ENCODE results near the gene NFATC1.

DNA sequence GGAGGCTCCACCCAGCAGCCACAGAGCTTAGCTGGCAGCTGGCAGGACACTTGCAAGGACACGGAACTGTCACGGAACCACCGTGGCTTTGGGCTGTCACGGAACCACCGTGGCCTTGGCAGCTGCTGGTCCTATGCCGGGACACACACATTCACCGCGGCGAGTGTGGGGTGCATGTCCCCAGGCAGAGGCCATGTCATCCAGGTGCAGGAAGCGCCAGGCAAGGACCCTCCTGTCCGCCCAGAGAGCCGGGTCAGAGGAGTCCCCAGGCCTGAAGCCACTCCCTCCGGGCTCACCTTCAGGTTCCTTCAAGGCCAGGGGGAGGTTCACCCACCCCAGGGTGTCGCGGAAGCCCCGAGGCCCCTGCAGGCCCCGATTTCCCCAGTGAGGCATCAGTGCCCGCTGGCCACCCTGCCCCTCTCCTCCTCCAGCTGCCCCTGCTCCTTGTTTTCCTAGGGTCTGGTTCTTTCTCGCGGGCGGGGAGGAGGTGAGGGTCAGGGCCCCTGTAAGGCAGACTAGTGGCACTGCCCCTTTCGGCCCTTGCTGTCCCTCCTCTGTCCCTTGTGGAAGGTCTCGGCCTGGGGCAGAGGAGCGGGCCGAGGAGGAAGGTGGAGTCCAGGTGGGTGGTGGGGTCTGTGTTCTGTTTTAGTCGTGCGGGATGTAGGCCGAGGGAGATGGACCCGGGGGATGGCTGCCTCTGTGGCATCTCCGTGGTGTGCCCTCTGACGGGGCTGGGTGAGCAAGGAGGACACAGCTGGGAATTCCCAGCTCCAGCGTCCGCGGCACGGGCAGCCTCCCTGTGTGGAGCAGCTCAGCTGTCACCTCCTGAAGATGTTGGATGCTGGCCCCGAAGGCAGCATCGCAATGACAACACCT is 60.6 kb downstream of the NFATC1 start:
- TF ChIP-seq REST (IDR thresholded peaks at IDR 0.05; ENCODE audit: insufficient read depth in 1 of 2, low read depth in 2 of 2, low read length in 2 of 2) (no peak), POLR2AphosphoS5 (IDR thresholded peaks at IDR 0.05; ENCODE audit: low read depth, low read length) (no peak)
